ENCODE results near the gene MNDA.

- no peak for TF ChIP-seq POLR2A (IDR thresholded peaks at IDR 0.05)
- no peak for TF ChIP-seq CTCF (IDR thresholded peaks at IDR 0.05)
These were observed 4.9 kb downstream of the MNDA start for GRCh38 chr1:158836038-158836437.

Data from heart left ventricle (tissue), 13 donors.